Right lobe of liver (tissue), 4 donors: ENCODE results near the gene TH.

Experiments used
- CTCF ChIP-seq, 4 donors: fragments of 200-600 bp in 3 of 4; fragments of 450-650 bp in 1 of 4; IDR thresholded peaks; one replicate each; pipeline versions ENCODE4 v1.5.1 to v1.8.0; 2016 to 2022; ENCODE audit warnings: antibody characterized with exemption in 4 of 4, mild to moderate bottlenecking in 2 of 4
- POLR2A ChIP-seq: fragments of 450-650 bp; IDR thresholded peaks from one replicate; pipeline ENCODE4 v1.6.1; 2017; ENCODE audit warnings: antibody characterized with exemption, mild to moderate bottlenecking
- donor health status: DM: no; HTN: no; CAD: no.
- donor health status: DM: no; HTN: no; CAD: no.
- donor health status: DM: no; HTN: yes; CAD: no.

GRCh38 chr11:2129308-2129698 is 42.3 kb downstream of the TH start:
- TF ChIP-seq CTCF (IDR thresholded peaks at IDR 0.05) = no peak
- TF ChIP-seq POLR2A = no peak
